GM13977 (cell line): Measurements from ENCODE around the gene MT1HL1.

Experiments used
- DNase-seq: peaks from one replicate; pipeline ENCODE4 v3.0.0; 2012; ENCODE audit warnings: low spot score
- CTCF ChIP-seq: IDR thresholded peaks from 2 replicates; pipeline ENCODE4 v1.5.1; 2012; ENCODE audit warnings: mild to moderate bottlenecking, control low read depth; ENCODE audit not compliant: insufficient read depth; ENCODE audit errors: extremely low read depth, missing control alignments
- in situ Hi-C: fragments of 300-500 bp; cut with MboI; formaldehyde crosslinking; loops from one replicate; pipeline ENCODE4 v1.12.0; 2022; ENCODE audit warnings: low sequenced_read_pairs, low pct_unique_long_range_greater_than_20kb, mixed read lengths, inconsistent platforms; ENCODE audit not compliant: unreplicated experiment

MT1HL1 gene

DNA sequence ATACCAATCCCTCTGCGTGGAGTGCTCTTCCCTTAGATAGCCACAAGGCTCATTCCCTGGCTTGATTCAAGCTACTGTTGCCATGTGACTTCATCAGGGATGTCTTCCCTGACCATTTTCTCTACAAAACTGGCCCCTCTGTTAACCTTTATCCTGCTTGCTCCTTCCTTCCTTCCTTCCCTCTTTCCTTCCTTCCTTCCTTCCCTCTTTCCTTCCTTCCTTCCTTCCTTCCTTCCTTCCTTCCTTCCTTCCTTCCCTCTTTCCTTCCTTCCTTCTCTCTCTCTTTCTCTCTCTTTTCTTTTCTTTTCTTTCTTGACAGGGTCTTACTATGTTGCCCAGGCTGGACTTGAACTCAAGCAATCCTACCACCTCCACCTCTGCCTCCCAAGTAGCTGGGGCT, 31.5 kb upstream of the MT1HL1 start:
- in situ Hi-C loops = no loop called here
- TF ChIP-seq CTCF = no peak
- DNase-seq = no peak

DNA sequence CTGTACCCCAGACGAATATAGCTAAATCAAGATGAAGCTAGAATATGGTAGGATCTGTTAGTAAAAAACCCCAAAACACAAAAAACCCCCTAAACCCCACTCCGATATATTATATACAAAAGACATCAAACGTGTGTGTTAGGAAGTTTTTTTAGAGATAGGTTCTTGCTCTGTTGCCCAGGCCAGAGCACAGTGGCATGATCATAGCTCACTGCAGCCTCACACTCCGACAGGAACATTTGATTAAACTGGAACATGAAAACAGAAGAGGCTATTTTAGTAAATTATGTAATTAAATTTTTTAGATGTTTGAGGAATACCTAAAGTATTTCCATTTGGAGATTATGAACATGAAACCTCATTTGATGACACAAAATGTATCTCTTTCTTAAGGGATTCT, 29.6 kb upstream of the MT1HL1 start:
- no peak for TF ChIP-seq CTCF
- in situ Hi-C loops = no loop called here
- DNase-seq = no peak

- no peak for DNase-seq
- in situ Hi-C loops = no loop called here
- no peak for TF ChIP-seq CTCF
These were observed 28.8 kb upstream of the MT1HL1 start for GRCh38 chr1:237033061-237033460.

GRCh38 chr1:237032029-237032428, 27.8 kb upstream of the MT1HL1 start:
- no peak for TF ChIP-seq CTCF
- in situ Hi-C loops = no loop called here
- DNase-seq = no peak

- no peak for DNase-seq
- no peak for TF ChIP-seq CTCF
- in situ Hi-C loops = no loop called here
These were observed 27.2 kb upstream of the MT1HL1 start for GRCh38 chr1:237031480-237031879.

GRCh38 chr1:237029850-237030535, 25.8 kb upstream of the MT1HL1 start:
- in situ Hi-C loops = no loop called here
- TF ChIP-seq CTCF = no peak
- DNase-seq = no peak
